Dendritic cell treated with granulocyte-macrophage colony-stimulating factor and Interleukin-4, amounts not matched to agents 40 ng/mL and 50 ng/mL, for 4 days (primary cell): ENCODE data around the gene RAB11FIP3.

Experiments
- H3K27ac Mint-ChIP-seq: one replicate; pipeline ENCODE4 v1.8.0; 2022; ENCODE audit warnings: mild to moderate bottlenecking, mixed read lengths
- H3K27me3 Mint-ChIP-seq: one replicate; pipeline ENCODE4 v1.8.0; 2022; ENCODE audit warnings: mild to moderate bottlenecking, mixed read lengths
- H3K36me3 Mint-ChIP-seq: one replicate; pipeline ENCODE4 v1.8.0; 2022; ENCODE audit warnings: low read depth, mixed read lengths
- H3K4me1 Mint-ChIP-seq: one replicate; pipeline ENCODE4 v1.8.0; 2022; ENCODE audit warnings: low read depth, mixed read lengths
- H3K4me3 Mint-ChIP-seq: one replicate; pipeline ENCODE4 v1.8.0; 2022; ENCODE audit warnings: mild to moderate bottlenecking, moderate library complexity, mixed read lengths
- H3K9me3 Mint-ChIP-seq: one replicate; pipeline ENCODE4 v1.8.0; 2022; ENCODE audit warnings: mixed read lengths
- intact Hi-C: fragments of 100-400 bp; cut with micrococcal nuclease; formaldehyde crosslinking; loops from one replicate; pipeline ENCODE4 v1.15.0; 2022

The RAB11FIP3 gene

DNA sequence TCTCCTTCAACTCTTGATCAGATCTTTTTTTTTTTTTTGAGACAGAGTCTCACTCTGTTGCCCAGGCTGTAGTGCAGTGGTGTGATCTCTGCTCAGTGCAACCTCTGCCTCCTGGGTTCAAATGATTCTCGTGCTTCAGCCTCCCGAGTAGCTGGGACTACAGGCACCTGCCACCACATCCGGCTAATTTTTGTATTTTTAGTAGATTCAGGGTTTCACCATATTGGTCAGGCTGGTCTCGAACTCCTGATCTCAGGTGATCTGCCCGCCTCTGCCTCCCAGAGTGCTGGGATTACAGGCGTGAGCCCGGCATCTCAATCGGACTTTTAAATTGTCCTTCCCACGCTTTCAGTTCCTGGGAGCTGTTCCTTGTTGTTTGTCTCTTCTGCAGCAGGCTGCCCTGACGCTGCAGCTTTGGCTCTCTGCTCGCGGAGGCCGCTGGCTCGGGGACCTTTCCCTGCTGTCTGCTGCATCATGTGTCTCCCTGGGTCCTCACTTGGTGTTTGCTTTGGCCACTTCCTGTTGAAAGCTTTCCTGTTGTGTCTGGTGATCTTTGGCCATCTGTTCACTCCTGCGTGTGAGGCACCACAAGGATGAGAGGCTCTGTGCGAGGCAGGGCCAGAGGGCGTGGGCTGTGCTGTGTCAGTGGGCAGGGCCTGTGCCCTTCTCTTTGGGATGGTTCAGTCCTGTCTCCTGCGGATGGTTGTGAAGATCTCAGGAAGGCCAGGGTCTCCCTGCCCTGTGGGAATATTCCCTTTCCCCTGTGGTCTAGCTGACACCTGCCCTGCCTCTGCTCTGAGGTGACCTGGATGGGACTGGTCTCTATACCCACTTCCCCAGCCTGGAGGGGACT, 83.7 kb downstream of the RAB11FIP3 start:
- Mint-ChIP-seq H3K27me3 (no peaks in the 10 kb centered on the region), H3K9me3 (no peaks in the 10 kb centered on the region), H3K27ac (peak overlapping the region; percentile 26), H3K4me1 (peaks cover 5% of the 10 kb centered on the region), H3K4me3 (no peak overlapping the region), H3K36me3 (peaks cover 19% of the 10 kb centered on the region)
- intact Hi-C loops, result no loop called here

- no peak overlapping the region for H3K4me3 Mint-ChIP-seq
- intact Hi-C loops, result no loop called here
- no peaks in the 10 kb centered on the region for H3K9me3 Mint-ChIP-seq
- no peaks in the 10 kb centered on the region for H3K27me3 Mint-ChIP-seq
- peaks cover 5% of the 10 kb centered on the region for H3K4me1 Mint-ChIP-seq
- peaks cover 26% of the 10 kb centered on the region for H3K36me3 Mint-ChIP-seq
- no peak overlapping the region for H3K27ac Mint-ChIP-seq
Measured at GRCh38 chr16:510066-510825, 84.8 kb downstream of the RAB11FIP3 start.

- H3K9me3 Mint-ChIP-seq, result no peaks in the 10 kb centered on the region
- no peaks in the 10 kb centered on the region for H3K27me3 Mint-ChIP-seq
- intact Hi-C loops, result no loop called here
- peaks cover 5% of the 10 kb centered on the region for H3K4me1 Mint-ChIP-seq
- H3K36me3 Mint-ChIP-seq, result peaks cover 21% of the 10 kb centered on the region
- no peak overlapping the region for H3K4me3 Mint-ChIP-seq
- H3K27ac Mint-ChIP-seq, result no peak overlapping the region
Measured at GRCh38 chr16:512802-513201, 87.4 kb downstream of the RAB11FIP3 start.

GRCh38 chr16:513950-514349, 88.5 kb downstream of the RAB11FIP3 start:
- no peaks in the 10 kb centered on the region for H3K9me3 Mint-ChIP-seq
- H3K27me3 Mint-ChIP-seq, result no peaks in the 10 kb centered on the region
- intact Hi-C loops, result no loop called here
- H3K36me3 Mint-ChIP-seq, result peaks cover 21% of the 10 kb centered on the region
- peaks cover 5% of the 10 kb centered on the region for H3K4me1 Mint-ChIP-seq
- no peak overlapping the region for H3K27ac Mint-ChIP-seq
- no peak overlapping the region for H3K4me3 Mint-ChIP-seq

DNA sequence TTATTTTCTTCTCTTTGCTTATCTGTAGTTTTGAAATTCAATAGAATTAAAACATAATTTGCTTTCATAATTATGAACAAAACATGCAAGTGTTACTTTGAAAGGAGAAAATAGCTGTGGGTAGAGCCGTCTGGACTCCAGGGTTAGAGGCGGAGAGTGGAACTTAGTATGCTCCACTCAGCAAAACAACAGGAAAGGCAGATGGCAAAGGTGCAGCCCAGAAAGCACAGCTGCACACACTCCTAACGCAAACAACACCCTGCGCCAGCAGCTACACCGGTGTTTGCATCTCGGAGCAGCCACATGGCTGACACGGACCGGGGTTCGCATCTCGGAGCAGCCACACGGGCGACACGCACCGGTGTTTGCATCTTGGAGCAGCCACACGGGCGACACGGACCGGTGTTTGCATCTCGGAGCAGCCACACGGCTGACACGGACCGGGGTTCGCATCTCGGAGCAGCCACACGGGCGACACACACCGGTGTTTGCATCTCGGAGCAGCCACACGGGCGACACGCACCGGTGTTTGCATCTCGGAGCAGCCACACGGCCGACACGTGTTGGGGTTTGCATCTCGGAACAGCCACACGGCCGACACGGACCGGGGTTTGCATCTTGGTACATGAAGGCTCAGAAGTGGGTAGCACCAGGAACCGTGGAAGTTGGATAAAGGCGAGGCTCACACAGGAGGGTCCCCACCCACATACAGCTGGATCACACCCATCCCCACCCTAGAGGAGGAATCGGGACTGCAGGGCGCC, 89.9 kb downstream of the RAB11FIP3 start:
- Mint-ChIP-seq H3K36me3 (peaks cover 26% of the 10 kb centered on the region), H3K4me3 (no peak overlapping the region), H3K27ac (no peak overlapping the region), H3K27me3 (no peaks in the 10 kb centered on the region), H3K9me3 (no peaks in the 10 kb centered on the region), H3K4me1 (no peaks in the 10 kb centered on the region)
- intact Hi-C loops, result no loop called here

- intact Hi-C loops, result no loop called here
- Mint-ChIP-seq H3K27me3 (no peaks in the 10 kb centered on the region), H3K36me3 (peaks cover 26% of the 10 kb centered on the region)
Measured at GRCh38 chr16:515939-516226, 90.4 kb downstream of the RAB11FIP3 start.

GRCh38 chr16:516301-516700, 90.9 kb downstream of the RAB11FIP3 start:
- no peak overlapping the region for H3K27ac Mint-ChIP-seq
- H3K36me3 Mint-ChIP-seq, result peaks cover 27% of the 10 kb centered on the region
- no peaks in the 10 kb centered on the region for H3K4me1 Mint-ChIP-seq
- intact Hi-C loops, result no loop called here
- no peaks in the 10 kb centered on the region for H3K27me3 Mint-ChIP-seq
- H3K9me3 Mint-ChIP-seq, result no peaks in the 10 kb centered on the region
- no peak overlapping the region for H3K4me3 Mint-ChIP-seq

More at GRCh38 chr16:515939-516226, 90.4 kb downstream of the RAB11FIP3 start:
- H3K9me3 Mint-ChIP-seq, result no peaks in the 10 kb centered on the region
- no peak overlapping the region for H3K4me3 Mint-ChIP-seq
- no peak overlapping the region for H3K27ac Mint-ChIP-seq
- H3K4me1 Mint-ChIP-seq, result no peaks in the 10 kb centered on the region

DNA sequence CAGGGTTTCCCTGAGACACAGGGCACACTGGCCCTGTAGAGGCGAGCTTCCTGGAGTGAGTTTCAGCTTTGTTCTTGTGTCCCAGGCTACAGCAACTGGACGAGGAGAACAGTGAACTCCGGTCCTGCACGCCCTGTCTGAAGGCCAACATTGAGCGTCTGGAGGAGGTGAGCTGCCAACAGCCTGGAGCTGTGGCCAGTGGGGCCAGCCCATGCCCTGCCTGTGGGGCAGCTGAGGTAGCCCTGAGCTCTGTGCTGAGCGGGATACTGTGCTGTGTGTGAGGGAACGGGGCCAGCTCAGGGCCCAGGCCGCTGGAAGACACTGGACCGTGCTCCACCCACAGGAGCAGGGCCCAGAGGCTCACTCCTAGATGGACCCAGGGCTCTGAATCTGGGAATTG, 93.4 kb downstream of the RAB11FIP3 start:
- Mint-ChIP-seq H3K4me3 (no peak overlapping the region), H3K27ac (no peak overlapping the region), H3K9me3 (no peaks in the 10 kb centered on the region), H3K36me3 (peaks cover 27% of the 10 kb centered on the region), H3K4me1 (peaks cover 11% of the 10 kb centered on the region), H3K27me3 (no peaks in the 10 kb centered on the region)
- intact Hi-C loops, result no loop called here

- peaks cover 27% of the 10 kb centered on the region for H3K36me3 Mint-ChIP-seq
- no peaks in the 10 kb centered on the region for H3K27me3 Mint-ChIP-seq
- H3K9me3 Mint-ChIP-seq, result no peaks in the 10 kb centered on the region
- peaks cover 17% of the 10 kb centered on the region for H3K4me1 Mint-ChIP-seq
- intact Hi-C loops, result no loop called here
- no peak overlapping the region for H3K27ac Mint-ChIP-seq
- no peak overlapping the region for H3K4me3 Mint-ChIP-seq
Measured at GRCh38 chr16:519425-519824, 94.0 kb downstream of the RAB11FIP3 start.

DNA sequence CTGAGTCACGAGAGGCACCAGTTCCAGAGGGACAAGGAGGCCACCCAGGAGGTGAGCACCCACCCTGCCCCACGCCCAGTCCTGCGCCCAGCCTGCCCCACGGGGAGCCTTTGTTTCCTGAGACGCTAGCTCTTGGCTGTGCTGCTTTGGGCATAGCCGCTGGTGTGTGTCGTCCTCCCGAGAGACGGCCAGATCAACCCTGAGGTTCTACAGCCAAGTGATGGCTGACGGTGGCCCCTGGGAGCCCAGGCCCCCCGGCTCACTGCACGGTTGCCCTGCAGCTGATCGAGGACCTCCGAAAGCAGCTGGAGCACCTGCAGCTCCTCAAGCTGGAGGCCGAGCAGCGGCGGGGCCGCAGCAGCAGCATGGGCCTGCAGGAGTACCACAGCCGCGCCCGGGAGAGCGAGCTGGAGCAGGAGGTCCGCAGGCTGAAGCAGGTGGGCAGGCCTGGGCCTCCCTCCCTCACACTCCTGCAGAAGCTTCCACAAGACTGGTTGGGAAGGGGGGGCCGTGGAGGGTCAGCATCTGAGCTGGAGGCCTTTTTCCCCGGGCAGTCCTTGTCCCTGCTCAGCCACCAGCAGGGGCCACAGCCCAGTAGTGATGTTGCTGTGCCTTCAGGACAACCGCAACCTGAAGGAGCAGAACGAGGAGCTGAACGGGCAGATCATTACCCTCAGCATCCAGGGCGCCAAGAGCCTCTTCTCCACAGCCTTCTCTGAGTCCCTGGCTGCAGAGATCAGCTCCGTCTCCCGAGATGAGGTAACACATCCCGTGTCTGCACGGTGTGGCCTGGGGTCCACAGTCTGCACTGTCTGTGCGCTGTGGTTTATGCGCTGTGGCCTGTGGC, 94.6 kb downstream of the RAB11FIP3 start:
- Mint-ChIP-seq H3K4me1 (peaks cover 20% of the 10 kb centered on the region), H3K27ac (no peak overlapping the region), H3K4me3 (no peak overlapping the region), H3K27me3 (no peaks in the 10 kb centered on the region), H3K9me3 (no peaks in the 10 kb centered on the region), H3K36me3 (peaks cover 21% of the 10 kb centered on the region)
- intact Hi-C loops, result no loop called here

GRCh38 chr16:520847-521246, 95.4 kb downstream of the RAB11FIP3 start:
- Mint-ChIP-seq H3K27ac (no peak overlapping the region), H3K27me3 (no peaks in the 10 kb centered on the region), H3K4me3 (no peak overlapping the region), H3K36me3 (peaks cover 13% of the 10 kb centered on the region), H3K4me1 (peaks cover 28% of the 10 kb centered on the region), H3K9me3 (no peaks in the 10 kb centered on the region)
- intact Hi-C loops, result no loop called here

DNA sequence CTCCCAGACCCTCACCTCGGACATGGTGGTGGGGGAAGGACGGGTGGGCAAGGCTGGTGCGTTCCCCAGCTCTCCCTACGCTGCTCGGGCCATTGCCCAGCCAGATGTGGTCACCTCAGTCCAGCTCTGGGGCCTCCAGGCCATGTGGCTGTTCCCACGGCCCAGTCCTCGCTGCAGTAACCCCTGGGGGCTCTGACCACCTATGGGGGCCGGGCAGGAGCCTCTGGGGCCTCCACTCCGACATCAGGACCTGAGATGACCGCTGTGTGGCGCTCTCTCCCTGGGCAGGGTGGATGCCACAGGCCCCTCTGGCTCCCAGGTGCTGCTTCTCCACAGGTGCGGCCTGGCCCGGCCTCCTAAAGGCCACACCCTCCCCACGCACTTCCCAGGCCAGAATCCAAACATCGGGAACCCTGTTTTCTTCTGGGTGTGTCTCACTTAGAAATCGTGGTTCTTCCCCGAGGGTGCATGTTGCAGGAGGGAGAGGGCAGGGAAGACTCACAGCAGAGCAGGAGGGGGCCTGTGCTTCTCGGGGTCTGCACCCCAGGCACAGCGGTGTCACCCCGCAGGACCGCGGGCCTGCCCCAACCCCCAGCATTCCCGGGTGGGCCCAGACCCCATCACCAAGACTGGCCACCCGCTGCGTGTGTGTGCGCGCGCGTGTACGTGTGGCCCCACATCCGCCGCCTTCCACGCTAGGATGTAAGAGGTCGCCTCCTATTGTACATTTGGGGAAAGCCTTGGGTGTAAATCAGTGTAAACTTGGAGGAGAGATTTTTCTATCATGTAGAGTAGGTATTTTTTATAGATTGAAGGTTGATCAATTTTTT, 96.1 kb downstream of the RAB11FIP3 start:
- H3K4me3 Mint-ChIP-seq, result no peak overlapping the region
- no peak overlapping the region for H3K27ac Mint-ChIP-seq
- H3K9me3 Mint-ChIP-seq, result no peaks in the 10 kb centered on the region
- peaks cover 35% of the 10 kb centered on the region for H3K4me1 Mint-ChIP-seq
- intact Hi-C loops, result no loop called here
- H3K36me3 Mint-ChIP-seq, result peaks cover 13% of the 10 kb centered on the region
- no peaks in the 10 kb centered on the region for H3K27me3 Mint-ChIP-seq
